Astrocyte (in vitro differentiated cells and primary cell): Measurements from ENCODE around the gene RNF157.

Experiments used
- EZH2 ChIP-seq: IDR thresholded peaks from 2 replicates; pipeline ENCODE4 v1.6.1; 2012; ENCODE audit warnings: mild to moderate bottlenecking, low read length, inconsistent platforms; ENCODE audit not compliant: insufficient read depth
- TF ChIP-seq, protein P1 (sequence below): IDR thresholded peaks from 2 replicates; pipeline ENCODE4 v1.5.1; 2011; ENCODE audit warnings: low read depth, mild to moderate bottlenecking, inconsistent platforms, low read length, moderate library complexity; ENCODE audit not compliant: insufficient read depth

DNA sequence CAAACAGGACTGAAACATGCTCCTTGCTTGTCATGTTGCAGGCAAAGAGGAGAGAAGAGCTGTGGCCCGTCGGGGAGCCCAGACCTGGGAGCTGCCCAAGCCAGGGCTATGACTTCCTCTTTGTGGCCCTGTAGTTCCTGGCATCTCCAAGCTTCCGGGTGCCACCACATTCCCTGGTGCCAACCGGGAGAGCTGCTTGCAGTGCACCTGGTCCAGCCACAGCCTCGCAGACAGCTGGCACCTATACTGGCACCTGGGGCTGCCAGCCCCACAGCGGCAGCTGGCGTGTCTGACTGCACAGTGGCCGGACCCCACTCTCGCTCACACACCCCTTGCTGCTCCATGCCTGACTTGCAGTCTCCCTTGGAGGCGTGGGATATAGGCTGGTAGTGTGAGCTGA, 62.2 kb downstream of the RNF157 start:
- TF ChIP-seq EZH2: no peak
- TF ChIP-seq, protein P1, sequence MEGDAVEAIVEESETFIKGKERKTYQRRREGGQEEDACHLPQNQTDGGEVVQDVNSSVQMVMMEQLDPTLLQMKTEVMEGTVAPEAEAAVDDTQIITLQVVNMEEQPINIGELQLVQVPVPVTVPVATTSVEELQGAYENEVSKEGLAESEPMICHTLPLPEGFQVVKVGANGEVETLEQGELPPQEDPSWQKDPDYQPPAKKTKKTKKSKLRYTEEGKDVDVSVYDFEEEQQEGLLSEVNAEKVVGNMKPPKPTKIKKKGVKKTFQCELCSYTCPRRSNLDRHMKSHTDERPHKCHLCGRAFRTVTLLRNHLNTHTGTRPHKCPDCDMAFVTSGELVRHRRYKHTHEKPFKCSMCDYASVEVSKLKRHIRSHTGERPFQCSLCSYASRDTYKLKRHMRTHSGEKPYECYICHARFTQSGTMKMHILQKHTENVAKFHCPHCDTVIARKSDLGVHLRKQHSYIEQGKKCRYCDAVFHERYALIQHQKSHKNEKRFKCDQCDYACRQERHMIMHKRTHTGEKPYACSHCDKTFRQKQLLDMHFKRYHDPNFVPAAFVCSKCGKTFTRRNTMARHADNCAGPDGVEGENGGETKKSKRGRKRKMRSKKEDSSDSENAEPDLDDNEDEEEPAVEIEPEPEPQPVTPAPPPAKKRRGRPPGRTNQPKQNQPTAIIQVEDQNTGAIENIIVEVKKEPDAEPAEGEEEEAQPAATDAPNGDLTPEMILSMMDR: no peak
